Stimulated activated CD4-positive, alpha-beta T cell treated with anti-CD3 and anti-CD28 coated beads, Interleukin-12 subunit alpha, Interleukin-12 subunit beta, amount 100 ng/mL, for 4 hours (primary cell): Measurements from ENCODE around the gene RPS29.
A peak's percentile ranks its signal among the peaks of the same experiment; 100 is the strongest.
"Not testable (repeated sequence)": the region's sequence is repeated elsewhere in the genome, so short reads cannot be mapped to it uniquely, and the experiment has no call there.

Experiments
- DNase-seq: peaks from one replicate; pipeline ENCODE4 v3.0.0-alpha.2; 2020

The RPS29 gene

DNA sequence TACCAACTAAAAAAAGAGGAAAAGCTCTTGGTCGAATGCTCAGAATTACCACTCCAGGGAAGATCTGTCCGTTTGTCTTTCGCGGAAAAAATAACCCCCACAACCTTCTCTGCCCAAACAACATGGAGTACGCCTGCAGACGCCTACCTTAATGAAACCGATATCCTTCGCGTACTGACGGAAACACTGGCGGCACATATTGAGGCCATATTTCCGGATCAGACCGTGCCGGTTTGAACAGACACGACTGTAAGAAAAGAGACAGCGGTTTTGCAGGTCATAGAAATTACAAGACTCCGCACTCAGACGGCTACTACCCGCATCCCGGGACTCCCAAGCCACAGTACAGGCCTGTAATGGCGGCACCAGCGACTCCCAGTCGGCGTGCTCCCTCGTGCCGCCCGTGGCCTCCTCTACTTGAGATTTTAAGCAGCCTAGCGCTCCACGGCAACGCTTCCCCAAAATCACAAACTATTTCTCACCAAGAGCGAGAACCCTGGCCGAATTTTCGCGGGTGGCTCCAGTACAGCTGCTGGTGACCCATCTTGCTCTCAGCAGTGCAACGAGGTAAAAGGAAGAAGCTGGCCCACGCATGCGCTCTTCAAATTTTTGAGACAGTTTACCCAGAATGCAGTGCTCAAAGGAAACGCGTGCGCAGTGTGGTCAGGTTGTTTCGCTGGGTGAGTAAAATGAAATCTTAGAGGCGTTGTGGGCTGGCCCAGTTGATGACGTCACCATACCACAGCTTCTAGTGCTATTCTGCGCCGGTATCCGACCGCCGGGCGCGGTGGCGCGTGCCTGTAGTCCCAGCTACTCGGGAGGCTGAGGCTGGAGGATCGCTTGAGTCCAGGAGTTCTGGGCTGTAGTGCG is at the start of gene RPS29:
Gene RPS29 (minus strand): TSS at position 578 of the 870 bp plus-strand sequence. CDS start 34 bp downstream, at position 544.
- DNase-seq, result peak; percentile 96

GRCh38 chr14:49634547-49635334 is 48.6 kb upstream of the RPS29 start, which contains the start of gene DNAAF2:
DNAAF2 (minus strand) TSS chr14:49635244; CDS start chr14:49635149, 95 bp downstream.
- DNase-seq, result peak; percentile 54

DNA sequence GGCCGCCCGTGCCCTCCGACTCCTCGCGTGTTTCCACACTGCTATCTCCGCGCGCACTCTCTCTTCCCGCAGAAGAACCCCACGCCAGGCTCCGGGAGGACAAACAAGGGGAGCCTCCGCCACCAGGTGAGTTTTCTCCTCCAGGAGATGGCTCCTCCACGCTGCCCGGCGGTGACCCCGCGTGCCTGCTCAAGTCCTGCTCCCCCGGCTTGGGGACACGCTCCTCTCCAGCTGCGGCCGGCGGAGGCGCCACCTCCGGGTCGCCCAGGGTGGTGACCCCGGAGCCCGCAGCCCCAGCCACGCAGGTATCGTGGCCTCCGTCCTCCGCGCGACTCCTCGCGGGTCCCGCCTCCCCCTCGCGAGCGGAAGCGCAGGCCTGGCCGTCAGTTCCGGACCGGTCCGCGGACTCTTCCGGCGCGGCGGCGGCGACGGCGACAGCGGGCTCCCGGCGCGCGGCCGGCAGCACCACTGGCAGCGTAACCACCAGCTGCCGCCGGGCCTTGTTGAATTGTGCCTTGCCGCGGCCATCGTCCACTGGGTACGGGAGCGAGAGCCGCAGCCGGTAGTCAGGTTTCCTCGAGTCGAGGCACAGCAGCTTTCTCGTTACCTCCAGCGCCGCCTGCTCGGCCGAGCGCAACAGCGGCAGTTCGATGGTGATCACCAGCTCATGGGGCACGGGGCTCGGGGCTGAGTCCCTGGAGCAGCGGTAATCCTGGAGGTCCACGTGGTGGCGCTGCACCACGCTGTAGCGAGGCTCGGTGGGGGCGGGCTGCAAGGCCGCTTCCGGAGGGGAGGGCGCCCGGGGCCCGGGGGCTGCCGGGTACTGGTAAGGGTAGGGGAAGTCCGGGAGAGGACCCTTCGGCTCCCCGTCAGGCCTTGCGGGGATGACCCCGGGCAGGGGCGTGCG is 47.7 kb upstream of the RPS29 start:
- peak; percentile 93 for DNase-seq

DNA sequence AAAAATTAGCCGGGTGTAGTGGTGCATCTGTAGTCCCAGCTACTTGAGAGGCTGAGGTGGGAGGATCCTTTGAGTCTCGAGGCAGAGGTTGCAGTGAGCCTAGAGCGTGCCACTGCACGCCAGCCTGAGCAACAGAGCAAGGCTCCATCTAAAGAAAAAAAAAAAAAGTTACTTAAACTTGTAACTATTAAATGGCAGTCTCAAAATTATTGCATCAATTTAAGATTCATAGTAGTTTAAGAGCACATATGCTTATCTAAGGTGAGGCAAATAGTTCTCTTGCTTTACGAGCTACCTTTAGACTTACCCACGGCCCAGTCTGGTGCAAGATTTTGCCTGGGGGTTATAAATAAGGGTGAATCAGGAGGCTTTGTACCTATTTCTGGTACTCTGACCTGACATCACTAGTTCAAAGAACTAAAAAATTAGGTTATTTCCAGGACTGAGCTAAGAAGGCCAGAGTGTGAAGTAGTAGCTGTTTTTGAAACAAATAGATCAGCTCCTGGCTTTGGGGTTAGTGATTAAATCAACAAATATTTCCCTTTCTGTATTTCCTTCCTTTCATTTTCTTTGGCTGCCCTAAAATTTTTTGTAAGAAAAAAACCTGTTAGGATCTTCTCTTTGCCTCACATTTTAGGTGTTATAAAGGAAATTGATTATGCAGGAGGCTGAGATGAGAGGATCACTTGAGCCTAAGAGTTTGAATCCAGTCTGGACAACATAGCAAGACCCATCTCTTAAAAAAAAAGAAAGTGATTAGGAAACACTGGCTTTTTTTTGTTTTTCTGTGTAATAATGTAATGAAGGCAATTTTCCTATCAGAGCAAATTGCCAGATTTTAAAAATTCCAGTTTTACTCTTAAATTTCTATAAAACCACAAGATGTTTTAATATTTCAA is 38.0 kb upstream of the RPS29 start:
- no peak for DNase-seq

- DNase-seq, result no peak
Observed at GRCh38 chr14:49623387-49623786, 37.2 kb upstream of the RPS29 start.

GRCh38 chr14:49622022-49622607 is 35.9 kb upstream of the RPS29 start:
- DNase-seq, result no peak

- DNase-seq, result peak; percentile 59
Observed at GRCh38 chr14:49621114-49621881, 35.1 kb upstream of the RPS29 start.

GRCh38 chr14:49620182-49621113 is 34.3 kb upstream of the RPS29 start, which contains the start of the genes MGAT2 and RPL36AL:
MGAT2 (plus strand) TSS chr14:49620799; CDS start chr14:49621269, 470 bp downstream.
RPL36AL (minus strand) TSS chr14:49620626; CDS start chr14:49619104, 1,522 bp downstream.
- peak; percentile 90 for DNase-seq

- no peak for DNase-seq
Observed at GRCh38 chr14:49619730-49620129, 33.5 kb upstream of the RPS29 start.

DNA sequence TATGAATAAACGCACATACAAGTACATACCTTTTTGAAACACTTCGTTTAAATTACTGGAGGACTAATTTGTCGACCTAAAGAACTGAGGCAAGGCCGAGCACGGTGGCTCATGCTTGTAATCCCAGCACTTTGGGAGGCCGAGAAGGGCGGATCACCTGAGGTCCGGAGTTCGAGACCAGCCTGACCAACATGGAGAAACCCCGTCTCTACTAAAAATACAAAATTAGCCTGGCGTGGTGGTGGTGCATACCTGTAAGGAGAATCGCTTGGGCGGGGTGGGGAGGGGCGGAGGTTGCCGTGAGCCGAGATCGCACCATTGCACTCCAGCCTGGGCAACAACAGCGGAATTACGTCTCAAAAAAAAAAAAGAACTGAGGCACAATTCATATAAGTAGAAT is 33.1 kb upstream of the RPS29 start:
- DNase-seq, result not testable (repeated sequence)

DNA sequence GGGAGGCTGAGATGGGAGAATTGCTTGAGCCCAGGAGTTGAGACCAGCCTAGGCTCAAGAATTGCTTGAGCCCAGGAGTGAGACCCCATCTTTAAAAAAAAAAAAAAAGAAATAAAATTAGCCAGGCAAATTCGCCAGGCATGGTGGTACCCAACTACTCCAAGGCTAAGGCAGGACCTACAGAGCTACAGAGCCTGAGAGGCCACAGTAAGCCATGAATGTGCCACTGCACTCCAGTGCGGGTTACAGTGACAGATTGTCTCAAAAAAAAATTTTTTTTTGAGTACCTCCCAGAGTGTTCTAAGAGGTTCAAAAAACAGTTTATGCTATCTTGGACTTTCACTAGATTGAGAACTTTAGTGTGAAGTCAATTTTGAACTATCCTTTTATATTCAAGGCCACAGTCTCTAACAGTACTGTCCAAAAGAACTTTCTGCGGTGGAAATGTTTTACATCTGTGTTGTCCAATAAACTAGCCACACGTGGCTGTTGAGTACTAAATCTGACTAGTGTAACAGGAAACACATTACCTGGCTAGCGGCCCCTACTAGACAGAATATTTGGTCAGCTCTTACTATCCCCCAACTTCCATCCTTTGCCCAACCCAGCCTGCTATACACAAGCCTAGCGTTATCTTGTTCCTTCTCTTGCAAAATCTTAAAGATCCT is 31.8 kb upstream of the RPS29 start:
- no peak for DNase-seq

DNA sequence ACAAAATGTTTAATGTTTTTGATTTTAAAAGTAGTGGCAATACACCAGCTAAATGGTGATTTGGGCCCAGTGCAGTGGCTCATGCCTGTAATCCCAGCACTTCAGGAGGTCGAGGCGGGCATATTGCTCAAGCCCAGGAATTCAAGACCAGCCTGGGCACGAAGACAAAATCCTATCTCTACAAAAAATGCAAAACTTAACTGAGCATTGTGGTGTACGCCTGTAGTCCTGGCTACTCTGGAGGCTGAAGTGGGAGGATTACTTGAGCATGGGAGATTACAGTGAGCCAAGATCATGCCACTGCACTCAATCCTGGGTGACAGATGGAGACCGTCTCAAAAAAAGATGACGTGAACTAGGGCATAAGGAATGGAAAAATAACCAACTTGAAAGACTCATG is 29.6 kb upstream of the RPS29 start:
- DNase-seq, result no peak

GRCh38 chr14:49614196-49614595 is 28.0 kb upstream of the RPS29 start:
- no peak for DNase-seq

DNA sequence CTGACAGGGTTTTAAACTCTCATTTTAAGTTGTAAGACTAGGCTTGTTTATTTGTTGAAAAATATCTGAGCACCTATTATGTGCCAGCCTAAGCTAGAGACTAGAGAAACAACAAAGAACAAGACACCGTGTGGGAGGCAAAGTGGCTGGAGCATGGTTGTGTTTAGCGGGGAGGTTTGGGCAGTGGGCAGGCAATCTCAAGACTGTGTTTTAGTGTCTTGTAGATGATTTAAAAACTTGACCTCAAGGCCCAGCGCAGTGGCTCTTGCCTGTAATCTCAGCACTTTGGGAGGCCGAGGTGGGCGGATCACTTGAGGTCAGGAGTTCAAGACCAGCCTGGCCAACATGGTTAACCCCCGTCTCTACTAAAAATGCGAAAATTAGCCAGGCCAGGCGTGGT is 26.5 kb upstream of the RPS29 start:
- no peak for DNase-seq

DNA sequence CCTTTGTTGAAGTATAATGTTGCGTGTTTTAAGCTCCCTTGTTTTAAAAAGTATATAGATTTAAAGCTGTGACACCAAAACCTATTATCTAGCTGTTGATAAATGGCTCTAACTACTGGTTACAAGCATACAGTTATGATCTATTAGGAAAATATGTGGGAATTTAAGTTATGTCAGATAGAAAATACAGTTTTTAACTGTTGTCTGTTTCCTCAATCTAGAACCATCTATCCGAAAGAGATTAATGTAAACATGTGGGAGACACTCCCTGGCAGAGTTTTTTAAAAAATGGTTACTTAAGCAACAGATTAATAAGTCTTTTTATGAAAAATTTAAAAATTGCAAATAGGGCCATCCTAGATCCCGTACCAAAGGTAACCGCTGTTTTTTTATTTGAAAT is 26.1 kb upstream of the RPS29 start:
- DNase-seq, result no peak

DNA sequence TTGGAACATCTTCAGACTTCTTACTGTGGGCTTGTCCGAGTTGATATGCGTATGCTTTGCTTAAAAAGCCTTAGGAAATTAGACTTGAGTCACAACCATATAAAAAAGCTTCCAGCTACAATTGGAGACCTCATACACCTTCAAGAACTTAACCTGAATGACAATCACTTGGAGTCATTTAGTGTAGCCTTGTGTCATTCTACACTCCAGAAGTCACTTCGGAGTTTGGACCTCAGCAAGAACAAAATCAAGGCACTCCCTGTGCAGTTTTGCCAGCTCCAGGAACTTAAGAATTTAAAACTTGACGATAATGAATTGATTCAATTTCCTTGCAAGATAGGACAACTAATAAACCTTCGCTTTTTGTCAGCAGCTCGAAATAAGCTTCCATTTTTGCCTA is 21.4 kb upstream of the RPS29 start:
- DNase-seq, result no peak

GRCh38 chr14:49598485-49599300 is 12.5 kb upstream of the RPS29 start, which contains the start of gene LRR1:
LRR1 (plus strand) TSS chr14:49598940; CDS start chr14:49599021, 81 bp downstream.
- peak; percentile 83 for DNase-seq

DNA sequence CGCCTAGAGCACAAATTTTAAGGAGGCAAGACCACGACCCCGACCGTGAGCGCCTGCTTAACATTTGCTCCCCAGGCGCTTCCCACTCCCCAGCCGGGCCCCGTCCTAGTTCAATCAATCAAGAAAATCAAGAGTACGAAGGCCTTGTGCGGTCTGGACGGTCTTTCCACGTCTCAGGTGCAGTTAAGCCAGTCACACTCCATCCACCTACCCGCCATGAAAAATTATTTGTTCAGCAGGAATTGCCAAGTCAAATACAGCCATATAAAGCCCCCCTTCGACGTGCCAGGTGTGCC is 12.0 kb upstream of the RPS29 start:
- no peak for DNase-seq
